ENCODE results near the gene KCNAB2.

The KCNAB2 gene

GRCh38 chr1:6045561-6045960 is at the start of gene KCNAB2:
TSS of gene KCNAB2 (plus strand) at chr1:6045888. CDS start at chr1:6051537, 5,649 bp downstream.
- DNase-seq (ENCODE audit: low spot score), result no peak

GRCh38 chr1:5996641-5997270 is 48.9 kb upstream of the KCNAB2 start:
- DNase-seq (ENCODE audit: low spot score), result no peak
- CTCF ChIA-PET, result no interaction called here
- no peak for TF ChIP-seq CTCF (conservative IDR thresholded peaks at IDR 0.05; ENCODE audit: low read depth)
- no peak overlapping the region for H3K27ac ChIP-seq
- POLR2A ChIA-PET (ENCODE audit: low non-redundant PET), result no interaction called here

More at GRCh38 chr1:6045561-6045960, at the start of gene KCNAB2:
- POLR2A ChIA-PET (ENCODE audit: low non-redundant PET), result no interaction called here
- CTCF ChIA-PET, result no interaction called here
- no peak for TF ChIP-seq CTCF (conservative IDR thresholded peaks at IDR 0.05; ENCODE audit: low read depth)
- H3K27ac ChIP-seq, result no peak within 1 kb of the TSS

- no peak overlapping the region for H3K27ac ChIP-seq
- POLR2A ChIA-PET (ENCODE audit: low non-redundant PET), result no interaction called here
- CTCF ChIA-PET, result no interaction called here
- TF ChIP-seq CTCF (conservative IDR thresholded peaks at IDR 0.05; ENCODE audit: low read depth), result no peak
- no peak for DNase-seq (ENCODE audit: low spot score)
These were observed 48.4 kb upstream of the KCNAB2 start for GRCh38 chr1:5997316-5997715.

GRCh38 chr1:5998051-5998905 is 47.4 kb upstream of the KCNAB2 start:
- no peak for DNase-seq (ENCODE audit: low spot score)
- H3K27ac ChIP-seq, result no peak overlapping the region; the same call in 1 of the 2 replicates
- POLR2A ChIA-PET (ENCODE audit: low non-redundant PET), result no interaction called here
- TF ChIP-seq CTCF (conservative IDR thresholded peaks at IDR 0.05; ENCODE audit: low read depth), result no peak
- CTCF ChIA-PET, result no interaction called here

- ChIA-PET CTCF (no interaction called here), POLR2A (ENCODE audit: low non-redundant PET) (no interaction called here)
- H3K27ac ChIP-seq, result no peak overlapping the region; the same call in 1 of the 2 replicates
- DNase-seq (ENCODE audit: low spot score), result no peak
- no peak for TF ChIP-seq CTCF (conservative IDR thresholded peaks at IDR 0.05; ENCODE audit: low read depth)
These were observed 46.8 kb upstream of the KCNAB2 start for GRCh38 chr1:5998906-5999301.

GRCh38 chr1:5999711-6000443 is 45.8 kb upstream of the KCNAB2 start:
- no peak overlapping the region for H3K27ac ChIP-seq
- ChIA-PET POLR2A (ENCODE audit: low non-redundant PET) (no interaction called here), CTCF (no interaction called here)
- DNase-seq (ENCODE audit: low spot score), result no peak
- no peak for TF ChIP-seq CTCF (conservative IDR thresholded peaks at IDR 0.05; ENCODE audit: low read depth)
